Nephron progenitor cell (in vitro differentiated cells): ENCODE results near the gene CHD2.

ENCODE experiments used
- DNase-seq: peaks from one replicate; pipeline ENCODE4 v3.0.0; 2021
- H3K27ac Mint-ChIP-seq: 2 replicates; pipeline ENCODE4 v1.8.0; 2021; ENCODE audit warnings: mild to moderate bottlenecking, moderate library complexity, mixed read lengths
- H3K27me3 Mint-ChIP-seq: 2 replicates; pipeline ENCODE4 v1.8.0; 2021; ENCODE audit warnings: mild to moderate bottlenecking, low read depth, mixed read lengths; ENCODE audit not compliant: poor library complexity
- H3K36me3 Mint-ChIP-seq: 2 replicates; pipeline ENCODE4 v1.8.0; 2021; ENCODE audit warnings: low read depth, mixed read lengths
- H3K4me1 Mint-ChIP-seq: 2 replicates; pipeline ENCODE4 v1.8.0; 2021; ENCODE audit warnings: mixed read lengths
- H3K4me3 Mint-ChIP-seq: 2 replicates; pipeline ENCODE4 v1.8.0; 2021; ENCODE audit warnings: mild to moderate bottlenecking, moderate library complexity, mixed read lengths
- H3K9me3 Mint-ChIP-seq: 2 replicates; pipeline ENCODE4 v1.8.0; 2021; ENCODE audit warnings: mild to moderate bottlenecking, moderate library complexity, mixed read lengths
- CTCF ChIP-seq: fragments of 200-600 bp; sonication (generic); IDR thresholded peaks from 2 replicates; pipeline ENCODE4 v1.5.0; 2021; ENCODE audit warnings: antibody characterized with exemption

CHD2 gene

DNA sequence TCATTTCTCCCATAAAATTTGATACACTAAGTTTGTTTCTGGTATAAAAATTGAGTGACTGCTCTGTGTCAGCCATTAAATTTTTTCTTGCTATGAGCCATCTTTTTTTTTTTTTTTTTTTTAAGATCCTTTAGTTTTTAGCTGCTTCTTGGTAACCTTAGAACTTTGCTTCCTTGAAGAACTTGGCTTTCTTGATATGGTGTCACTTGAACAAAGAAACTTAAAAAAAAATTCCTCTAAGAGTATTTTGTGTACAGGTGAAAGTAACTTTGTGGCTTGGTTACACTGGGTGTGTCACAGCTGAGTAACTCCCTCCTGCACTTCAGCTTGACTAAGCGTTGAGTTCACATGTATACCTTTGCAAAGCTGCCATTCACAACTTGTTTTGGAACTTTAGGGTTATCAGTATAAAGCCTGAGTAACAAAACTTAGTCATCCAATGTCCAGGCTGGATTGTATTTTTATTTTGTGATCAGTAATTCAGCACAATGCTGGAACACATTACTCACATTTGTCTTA lies 6.5 kb downstream of the CHD2 start:
- Mint-ChIP-seq H3K36me3 (peaks cover 65% of the 10 kb centered on the region), H3K9me3 (peaks cover 12% of the 10 kb centered on the region), H3K4me1 (peaks cover 77% of the 10 kb centered on the region), H3K27ac (peak overlapping the region; percentile 89), H3K27me3 (no peaks in the 10 kb centered on the region), H3K4me3 (peak overlapping the region; percentile 95)
- no peak for DNase-seq
- no peak for TF ChIP-seq CTCF

DNA sequence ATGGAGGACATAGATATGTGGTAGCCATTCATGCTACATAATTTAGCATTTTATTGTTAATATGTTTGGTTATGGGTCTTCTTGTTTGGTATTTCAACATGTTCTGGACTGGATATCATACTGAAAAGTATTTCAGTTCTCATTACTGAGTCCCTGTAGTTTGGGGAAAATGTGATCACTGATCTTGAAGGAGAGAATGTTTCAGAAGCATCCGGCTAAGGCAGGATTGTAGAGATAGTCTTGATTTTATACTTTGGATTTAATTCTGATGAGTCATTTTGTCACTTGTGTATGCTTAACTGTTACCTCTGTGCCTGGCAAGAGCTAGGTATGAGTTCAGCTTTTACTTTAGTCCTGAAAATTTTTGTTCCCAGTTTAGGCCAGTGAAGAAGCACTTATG lies 7.1 kb downstream of the CHD2 start:
- no peak for TF ChIP-seq CTCF
- H3K4me1 Mint-ChIP-seq, result peaks cover 83% of the 10 kb centered on the region
- H3K36me3 Mint-ChIP-seq, result peaks cover 71% of the 10 kb centered on the region
- H3K4me3 Mint-ChIP-seq, result peak overlapping the region; percentile 95
- H3K27me3 Mint-ChIP-seq, result no peaks in the 10 kb centered on the region
- H3K27ac Mint-ChIP-seq, result peak overlapping the region; percentile 76
- no peak for DNase-seq
- H3K9me3 Mint-ChIP-seq, result peaks cover 18% of the 10 kb centered on the region

DNA sequence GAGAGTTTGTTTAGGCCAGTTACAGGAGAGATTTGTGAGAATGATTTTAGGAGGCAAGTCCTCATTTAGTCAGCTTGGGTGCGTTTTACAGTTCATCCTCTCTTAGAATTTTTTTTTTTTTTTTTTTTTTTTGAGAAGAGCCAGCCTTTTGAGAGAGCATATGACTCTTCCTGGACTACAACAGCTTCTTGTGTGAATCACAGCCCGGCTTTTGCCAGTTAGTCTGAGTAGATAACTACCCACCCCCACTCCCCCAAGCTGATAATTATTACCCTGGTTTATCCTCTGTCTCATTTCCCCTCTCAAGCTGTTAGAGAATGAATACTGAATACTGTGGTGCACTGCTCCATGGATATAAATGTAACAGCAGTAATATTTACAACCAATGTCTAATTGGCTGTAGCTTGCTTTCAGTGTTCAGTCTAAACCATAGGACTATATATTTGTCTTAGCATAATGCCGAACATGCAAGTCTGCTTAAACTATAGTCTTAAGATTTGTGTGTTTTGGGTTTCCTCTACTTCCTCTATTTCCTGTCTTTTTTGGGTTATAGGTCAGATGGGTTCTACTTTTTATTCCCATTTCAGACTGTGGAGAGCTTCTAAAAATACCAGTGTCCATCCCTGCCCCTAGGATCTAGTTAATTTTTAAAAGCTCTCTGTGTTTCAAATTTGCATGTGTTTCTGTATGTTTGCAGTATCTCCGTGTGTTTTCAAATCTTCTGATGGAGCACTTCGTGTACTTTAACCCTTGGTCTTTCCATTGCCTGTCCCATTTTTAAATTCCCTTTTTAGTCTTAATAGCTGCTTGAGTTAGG lies 8.0 kb downstream of the CHD2 start:
- TF ChIP-seq CTCF, result no peak
- H3K27me3 Mint-ChIP-seq, result no peaks in the 10 kb centered on the region
- no peak for DNase-seq
- peak overlapping the region; percentile 93 for H3K27ac Mint-ChIP-seq
- peaks cover 23% of the 10 kb centered on the region for H3K9me3 Mint-ChIP-seq
- H3K4me1 Mint-ChIP-seq, result peaks cover 77% of the 10 kb centered on the region
- peak overlapping the region; percentile 34 for H3K4me3 Mint-ChIP-seq
- peaks cover 74% of the 10 kb centered on the region for H3K36me3 Mint-ChIP-seq

DNA sequence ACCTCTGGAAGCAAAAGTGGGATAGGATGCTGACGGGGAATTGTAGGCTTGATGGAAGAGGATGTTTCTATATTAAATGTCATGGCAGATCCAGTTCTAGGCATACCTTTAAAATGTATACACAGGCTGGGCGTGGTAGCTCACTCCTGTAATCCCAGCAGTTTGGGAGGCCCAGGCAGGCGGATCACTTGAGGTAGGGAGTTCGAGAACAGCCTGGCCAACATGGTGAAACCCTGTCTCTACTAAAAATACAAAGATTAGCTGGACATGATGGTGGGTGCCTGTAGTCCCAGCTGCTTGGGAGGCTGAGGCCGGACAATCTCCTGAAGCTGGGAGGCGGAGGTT lies 8.6 kb downstream of the CHD2 start:
- TF ChIP-seq CTCF, result no peak
- Mint-ChIP-seq H3K27me3 (no peaks in the 10 kb centered on the region), H3K4me1 (peaks cover 76% of the 10 kb centered on the region), H3K4me3 (peak overlapping the region; percentile 34), H3K27ac (peak overlapping the region; percentile 93), H3K9me3 (peaks cover 25% of the 10 kb centered on the region), H3K36me3 (peaks cover 77% of the 10 kb centered on the region)
- DNase-seq, result no peak

- peaks cover 77% of the 10 kb centered on the region for H3K4me1 Mint-ChIP-seq
- H3K27me3 Mint-ChIP-seq, result no peaks in the 10 kb centered on the region
- H3K9me3 Mint-ChIP-seq, result peaks cover 25% of the 10 kb centered on the region
- no peak for TF ChIP-seq CTCF
- no peak overlapping the region for H3K4me3 Mint-ChIP-seq
- peaks cover 79% of the 10 kb centered on the region for H3K36me3 Mint-ChIP-seq
- no peak for DNase-seq
- H3K27ac Mint-ChIP-seq, result peak overlapping the region; percentile 95
Observed at GRCh38 chr15:92909136-92909781, 9.1 kb downstream of the CHD2 start.
